ENCODE results near the gene MYO15A. TPM values are rescaled to one million over a fixed set of nuclear protein-coding genes. Genes with fewer than 3 reads are reported as not detected.

Gene MYO15A
- total RNA-seq, 4 donors from 2014 or later: 0.33 to 0.98 (median 0.61) TPM

DNA sequence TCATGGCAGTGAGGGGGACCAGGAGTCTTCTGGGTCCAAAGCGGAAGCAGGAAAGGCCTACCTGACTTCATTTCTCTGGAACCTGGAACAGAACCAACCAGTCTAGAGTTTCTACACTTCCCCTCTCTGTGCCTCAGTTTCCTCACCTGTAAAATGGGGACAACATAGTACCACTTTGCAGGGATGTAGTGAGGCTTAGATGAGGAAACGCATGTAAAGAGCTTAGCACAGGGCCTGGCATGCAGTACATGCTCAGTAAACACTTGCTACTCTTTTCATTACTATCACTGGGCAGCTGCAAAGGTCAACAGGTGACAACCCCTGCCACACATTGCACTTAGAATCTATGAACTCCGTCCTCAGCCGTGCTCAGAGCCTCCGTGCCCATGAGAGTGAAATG, 24.2 kb downstream of the MYO15A start:
- WGBS: 89% methylated on average over 5 of the region's 5 CpGs
- intact Hi-C loops (cut with DNase I): no loop called here
- TF ChIP-seq CTCF (IDR thresholded peaks at IDR 0.05): no peak
- TF ChIP-seq POLR2A (IDR thresholded peaks at IDR 0.05; ENCODE audit: low read depth): no peak
- no peak for TF ChIP-seq EP300 (IDR thresholded peaks at IDR 0.05)
- no peak for TF ChIP-seq POLR2AphosphoS5 (IDR thresholded peaks at IDR 0.05)
- H3K27me3 ChIP-seq: peaks cover 0 to 35% (median 0%) of the 10 kb centered on the region in 4 donors
- H3K4me1 ChIP-seq: no peaks in the 10 kb centered on the region
- H3K36me3 ChIP-seq: no peaks in the 10 kb centered on the region
- DNase-seq (ENCODE audit: extremely low spot score): no peak
- no peak overlapping the region for H3K4me3 ChIP-seq
- H3K9me3 ChIP-seq: no peaks in the 10 kb centered on the region
- H3K27ac ChIP-seq (replicated peaks in 1 of 4): no peak overlapping the region

DNA sequence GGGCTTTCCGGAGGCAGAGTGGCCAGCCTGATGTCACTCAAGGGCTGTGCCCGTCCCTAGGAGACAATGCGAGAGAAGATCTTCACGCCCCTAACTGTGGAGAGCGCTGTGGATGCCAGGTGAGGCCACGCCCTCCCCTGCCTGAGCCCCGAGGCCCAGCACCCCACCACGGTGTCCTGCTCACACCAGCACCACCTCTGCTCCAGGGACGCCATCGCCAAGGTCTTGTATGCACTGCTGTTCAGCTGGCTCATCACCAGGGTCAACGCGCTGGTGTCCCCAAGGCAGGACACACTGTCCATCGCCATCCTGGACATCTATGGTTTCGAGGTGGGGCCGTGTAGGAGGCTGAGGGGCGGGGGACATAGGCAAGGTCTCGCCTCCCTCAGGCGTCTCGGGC, 27.8 kb downstream of the MYO15A start:
- Histone ChIP-seq H3K4me1 (peaks cover 0 to 8% (median 3%) of the 10 kb centered on the region in 4 donors), H3K4me3 (no peak overlapping the region), H3K9me3 (no peaks in the 10 kb centered on the region), H3K27me3 (peaks cover 0 to 28% (median 0%) of the 10 kb centered on the region in 4 donors), H3K27ac (replicated peaks in 1 of 4) (no peak overlapping the region), H3K36me3 (no peaks in the 10 kb centered on the region)
- no peak for TF ChIP-seq POLR2AphosphoS5 (IDR thresholded peaks at IDR 0.05)
- no peak for TF ChIP-seq POLR2A (IDR thresholded peaks at IDR 0.05; ENCODE audit: low read depth)
- no peak for TF ChIP-seq EP300 (IDR thresholded peaks at IDR 0.05)
- no peak for TF ChIP-seq CTCF (IDR thresholded peaks at IDR 0.05)
- no peak for DNase-seq (ENCODE audit: extremely low spot score)
- intact Hi-C loops (cut with DNase I): no loop called here
- WGBS: 92% methylated on average over 14 of the region's 19 CpGs

DNA sequence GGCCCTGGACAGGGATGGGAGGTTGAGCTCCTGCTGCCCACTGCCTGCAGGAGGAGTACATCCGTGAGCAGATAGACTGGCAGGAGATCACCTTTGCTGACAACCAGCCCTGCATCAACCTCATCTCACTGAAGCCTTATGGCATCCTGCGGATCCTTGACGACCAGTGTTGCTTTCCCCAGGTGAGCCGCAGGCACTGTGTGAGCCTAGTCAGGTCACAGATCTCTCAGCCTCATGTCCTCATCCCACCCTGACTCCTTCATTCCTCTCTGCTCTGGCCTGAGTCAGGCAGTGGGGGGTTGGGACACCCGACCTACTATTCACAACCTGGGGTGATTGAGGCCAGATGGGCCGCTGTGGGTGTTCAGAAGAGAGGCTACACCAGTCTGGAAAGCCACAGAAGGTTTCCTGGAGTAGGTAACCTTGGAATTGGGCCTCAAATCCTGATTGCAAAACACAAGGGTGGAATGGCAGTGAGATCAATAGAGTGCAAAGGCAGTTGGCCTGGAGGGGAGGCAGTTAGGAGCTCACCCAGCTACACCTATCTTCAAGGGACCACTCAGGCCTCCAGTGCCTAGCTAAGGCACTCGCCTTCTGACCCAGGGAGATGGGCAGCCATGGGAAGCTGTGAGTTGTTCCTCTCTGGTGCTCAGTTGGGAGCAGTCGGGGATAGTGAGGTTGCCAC, 29.7 kb downstream of the MYO15A start:
- TF ChIP-seq EP300 (IDR thresholded peaks at IDR 0.05) (no peak), CTCF (IDR thresholded peaks at IDR 0.05) (no peak), POLR2A (IDR thresholded peaks at IDR 0.05; ENCODE audit: low read depth) (no peak)
- Histone ChIP-seq H3K27me3 (peaks cover 0 to 44% (median 0%) of the 10 kb centered on the region in 4 donors), H3K4me1 (peaks cover 0 to 8% (median 4%) of the 10 kb centered on the region in 4 donors), H3K27ac (replicated peaks in 1 of 4) (no peak overlapping the region), H3K4me3 (no peak overlapping the region), H3K9me3 (no peaks in the 10 kb centered on the region), H3K36me3 (no peaks in the 10 kb centered on the region)
- 78% methylated on average over 7 of the region's 8 CpGs for WGBS
- DNase-seq (ENCODE audit: extremely low spot score): no peak
- intact Hi-C loops (cut with DNase I): no loop called here

GRCh38 chr17:18139092-18139491, 30.5 kb downstream of the MYO15A start:
- no peak overlapping the region for H3K27ac ChIP-seq (replicated peaks in 1 of 4)
- TF ChIP-seq POLR2A (IDR thresholded peaks at IDR 0.05; ENCODE audit: low read depth) (no peak), POLR2AphosphoS5 (IDR thresholded peaks at IDR 0.05) (no peak), EP300 (IDR thresholded peaks at IDR 0.05) (no peak), CTCF (IDR thresholded peaks at IDR 0.05) (no peak)
- H3K4me1 ChIP-seq: peaks cover 0 to 8% (median 4%) of the 10 kb centered on the region in 4 donors
- H3K27me3 ChIP-seq: peaks cover 0 to 53% (median 0%) of the 10 kb centered on the region in 4 donors
- no peak overlapping the region for H3K4me3 ChIP-seq
- 90% methylated on average over 2 of the region's 2 CpGs for WGBS
- intact Hi-C loops (cut with DNase I): no loop called here
- no peak for DNase-seq (ENCODE audit: extremely low spot score)
- no peaks in the 10 kb centered on the region for H3K36me3 ChIP-seq
- no peaks in the 10 kb centered on the region for H3K9me3 ChIP-seq

- TF ChIP-seq CTCF (IDR thresholded peaks at IDR 0.05) (no peak), EP300 (IDR thresholded peaks at IDR 0.05) (no peak), POLR2A (IDR thresholded peaks at IDR 0.05; ENCODE audit: low read depth) (no peak), POLR2AphosphoS5 (IDR thresholded peaks at IDR 0.05) (no peak)
- H3K27ac ChIP-seq (replicated peaks in 1 of 4): no peak overlapping the region
- H3K27me3 ChIP-seq: peaks cover 0 to 57% (median 0%) of the 10 kb centered on the region in 4 donors
- H3K9me3 ChIP-seq: no peaks in the 10 kb centered on the region
- H3K4me3 ChIP-seq: no peak overlapping the region
- 93% methylated on average over 3 of the region's 14 CpGs for WGBS
- DNase-seq (ENCODE audit: extremely low spot score): no peak
- no peaks in the 10 kb centered on the region for H3K36me3 ChIP-seq
- intact Hi-C loops (cut with DNase I): no loop called here
- H3K4me1 ChIP-seq: peaks cover 0 to 8% (median 4%) of the 10 kb centered on the region in 4 donors
These were observed 30.9 kb downstream of the MYO15A start for GRCh38 chr17:18139498-18139897.

Measured in esophagus muscularis mucosa (tissue), 4 donors.